ENCODE results near the gene RNF181.
"Not testable (repeated sequence)": the region's sequence is repeated elsewhere in the genome, so short reads cannot be mapped to it uniquely, and the experiment has no call there.

The RNF181 gene

DNA sequence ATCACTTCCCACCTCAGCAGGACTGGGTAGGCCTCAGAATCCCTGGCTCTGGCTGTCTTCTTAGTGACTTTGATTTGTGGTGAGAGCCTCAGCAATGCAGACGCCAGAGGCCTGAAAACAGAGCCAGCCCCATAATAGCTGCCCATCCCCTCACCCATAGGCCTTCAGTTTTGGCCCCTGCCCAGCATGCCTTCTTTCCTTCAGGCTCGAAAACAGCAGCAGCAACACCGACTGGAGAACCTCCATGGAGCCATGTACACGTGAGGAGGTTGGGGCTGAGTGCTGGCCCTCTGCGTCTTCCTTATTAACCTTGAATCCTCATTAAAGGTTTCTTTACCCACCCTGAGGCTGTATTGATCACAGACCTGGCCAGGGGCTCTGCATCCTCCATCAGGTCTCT is 1.7 kb downstream of the RNF181 start:
- no peak for DNase-seq

DNA sequence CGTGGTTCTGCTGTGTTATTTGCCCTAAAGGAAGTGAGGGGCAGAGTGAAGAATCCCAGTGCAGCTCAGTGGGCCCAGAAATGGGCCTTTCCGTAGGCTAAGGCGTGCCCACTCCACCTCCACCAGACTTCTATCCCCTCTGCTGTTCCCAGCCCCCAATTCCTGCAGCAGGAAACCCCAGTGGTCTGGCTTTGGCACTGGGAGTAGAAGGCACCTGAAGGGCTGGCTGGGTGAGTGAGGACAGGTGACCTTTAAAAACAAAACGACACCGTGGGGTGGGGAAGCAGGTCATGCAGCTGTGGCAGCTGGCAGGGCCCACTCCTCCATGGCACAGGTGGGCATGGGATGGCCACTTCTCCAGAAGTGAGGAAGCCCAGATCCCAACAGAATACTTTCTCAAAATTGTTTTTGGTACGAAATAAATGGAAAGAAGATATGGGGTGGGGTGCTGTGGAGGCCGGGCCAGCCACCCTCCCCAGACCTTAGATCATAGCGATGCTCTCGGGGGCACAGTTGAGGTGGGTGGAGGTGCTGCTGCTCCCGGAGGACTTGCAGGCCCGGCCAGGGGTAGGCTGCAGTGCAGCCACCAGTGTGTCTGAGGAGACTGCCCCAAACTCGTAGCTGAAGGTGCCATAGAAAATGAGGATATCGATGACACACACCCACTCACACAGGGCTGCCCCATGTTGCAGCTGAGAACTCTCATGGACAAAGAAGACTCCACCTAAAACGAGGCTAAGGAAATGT is 3.2 kb downstream of the RNF181 start:
- DNase-seq = no peak

DNA sequence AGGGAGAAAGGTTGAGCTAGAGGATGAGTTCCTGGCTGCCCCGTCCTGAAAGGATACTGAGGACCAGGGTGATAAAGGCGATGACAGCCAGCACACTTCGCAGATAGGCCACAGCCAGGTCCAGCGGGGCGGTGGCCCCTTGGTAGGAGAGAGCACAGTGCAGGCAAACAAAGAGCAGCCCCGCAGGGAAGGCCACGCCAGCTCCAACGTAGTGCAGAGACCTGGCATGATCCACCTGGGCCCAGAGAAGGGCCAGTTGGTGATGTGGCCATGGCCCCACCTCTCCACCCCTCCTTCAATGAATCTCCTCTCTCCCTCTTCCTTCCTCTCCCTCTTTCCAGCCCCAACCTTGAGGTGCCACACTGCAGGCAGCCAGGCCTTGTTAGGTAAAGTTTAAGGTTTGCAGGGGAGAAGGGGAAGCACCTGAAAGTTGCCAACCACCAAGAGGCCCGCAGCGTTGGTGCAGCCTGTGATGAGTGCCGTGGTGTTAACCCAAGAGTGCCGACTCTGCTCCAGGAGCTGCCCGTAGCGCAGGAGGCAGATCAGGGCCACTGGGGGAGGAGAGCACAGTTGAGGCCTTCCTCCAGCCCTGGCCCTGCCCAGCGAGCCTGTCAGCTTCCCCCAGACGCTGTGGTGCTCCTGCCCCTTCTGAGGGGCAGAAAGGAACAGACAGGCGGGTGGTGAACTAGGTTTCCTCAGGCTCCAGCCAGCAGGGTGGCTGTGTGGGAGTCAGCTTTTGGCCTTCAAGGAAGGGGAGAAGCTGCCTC is 4.1 kb downstream of the RNF181 start:
- DNase-seq = no peak

DNA sequence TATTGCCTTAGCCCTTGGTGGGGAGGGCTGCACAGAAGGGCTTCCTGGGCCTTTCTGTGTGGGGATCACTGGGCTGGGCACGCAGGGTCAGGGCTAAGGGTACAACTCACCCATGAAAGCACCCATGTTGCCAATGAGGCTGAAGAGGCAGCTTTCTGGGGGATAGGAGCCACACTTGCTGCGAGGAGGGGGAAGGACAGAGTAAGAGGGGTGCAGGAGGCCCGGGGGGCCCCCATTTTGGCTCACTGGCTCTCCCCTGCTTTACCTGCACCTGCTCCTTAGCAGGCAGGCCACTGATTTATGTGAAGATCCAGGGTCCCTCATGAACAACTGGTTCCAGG is 4.7 kb downstream of the RNF181 start:
- no peak for DNase-seq

DNA sequence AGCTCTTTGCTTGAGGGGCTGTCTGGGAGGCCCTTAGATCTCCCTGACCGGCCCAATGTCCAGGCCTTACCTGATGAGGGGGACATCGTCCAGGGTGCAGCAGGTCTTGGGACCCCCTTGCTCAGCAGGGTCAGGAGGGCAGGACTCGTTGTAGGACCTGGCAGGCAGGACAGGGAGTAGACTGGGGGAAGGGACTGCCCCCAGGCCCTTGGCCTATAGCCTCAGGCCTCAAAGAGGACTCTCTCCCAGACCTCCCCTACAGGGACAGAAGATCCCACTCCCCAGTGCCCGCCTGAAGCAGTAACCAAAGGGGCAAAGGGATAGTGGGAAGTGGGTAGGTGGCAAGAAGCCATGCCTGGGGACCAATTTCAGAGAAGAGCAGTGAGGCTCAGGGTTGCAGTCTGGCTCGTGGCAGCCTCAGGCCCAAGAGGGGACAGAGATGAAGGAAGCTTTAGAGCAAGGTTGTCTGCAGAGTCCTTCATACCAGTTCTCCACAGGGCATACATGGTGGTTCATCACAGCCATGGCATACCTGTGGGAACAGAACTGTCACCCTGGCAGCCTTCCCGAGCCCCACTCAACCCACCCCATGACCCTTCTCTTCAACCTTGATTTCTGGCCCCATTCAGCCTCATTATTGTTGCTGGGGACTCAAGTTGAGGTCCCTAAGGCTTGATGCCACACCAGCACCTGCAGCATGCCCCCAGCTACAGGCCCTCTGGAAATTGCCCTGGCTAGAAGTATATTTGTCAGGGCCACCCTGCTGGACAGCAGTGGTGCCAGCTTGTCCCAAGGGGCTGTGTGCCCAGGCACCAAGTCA is 5.6 kb downstream of the RNF181 start:
- DNase-seq = no peak

DNA sequence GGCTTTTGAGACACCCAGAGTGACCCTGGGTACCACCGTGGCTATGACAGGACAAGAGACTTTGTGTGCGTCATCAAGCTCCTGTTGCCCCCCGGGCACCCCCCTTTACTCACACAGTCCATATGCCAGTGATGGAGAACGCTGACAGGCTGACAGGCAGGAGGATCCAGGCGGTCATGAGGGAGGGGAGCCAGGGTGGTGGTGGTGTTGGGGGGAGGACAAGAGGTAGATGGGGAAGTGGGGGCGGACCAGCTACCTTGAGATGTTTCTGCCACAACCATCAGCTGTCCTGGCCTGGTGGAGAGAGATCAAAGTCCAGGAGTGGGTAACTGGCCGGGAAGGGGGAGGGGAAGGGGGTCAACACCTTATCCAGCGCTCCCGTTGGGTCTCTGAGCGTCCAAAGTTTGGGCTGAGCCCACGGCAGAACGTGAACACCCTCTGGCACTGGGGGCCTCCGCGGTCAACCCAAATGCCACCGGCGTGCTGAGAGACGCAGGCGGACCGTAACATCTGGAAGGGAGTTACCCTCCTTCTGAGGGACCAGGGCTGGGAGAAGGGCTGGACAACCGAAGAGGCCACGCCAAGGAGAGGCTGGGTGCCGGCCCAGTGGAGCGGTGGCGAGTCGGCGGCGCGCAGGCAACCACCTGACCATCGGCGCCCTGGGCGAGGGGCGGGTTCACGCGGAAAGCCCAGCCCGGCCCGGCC is 6.4 kb downstream of the RNF181 start:
- DNase-seq = no peak

DNA sequence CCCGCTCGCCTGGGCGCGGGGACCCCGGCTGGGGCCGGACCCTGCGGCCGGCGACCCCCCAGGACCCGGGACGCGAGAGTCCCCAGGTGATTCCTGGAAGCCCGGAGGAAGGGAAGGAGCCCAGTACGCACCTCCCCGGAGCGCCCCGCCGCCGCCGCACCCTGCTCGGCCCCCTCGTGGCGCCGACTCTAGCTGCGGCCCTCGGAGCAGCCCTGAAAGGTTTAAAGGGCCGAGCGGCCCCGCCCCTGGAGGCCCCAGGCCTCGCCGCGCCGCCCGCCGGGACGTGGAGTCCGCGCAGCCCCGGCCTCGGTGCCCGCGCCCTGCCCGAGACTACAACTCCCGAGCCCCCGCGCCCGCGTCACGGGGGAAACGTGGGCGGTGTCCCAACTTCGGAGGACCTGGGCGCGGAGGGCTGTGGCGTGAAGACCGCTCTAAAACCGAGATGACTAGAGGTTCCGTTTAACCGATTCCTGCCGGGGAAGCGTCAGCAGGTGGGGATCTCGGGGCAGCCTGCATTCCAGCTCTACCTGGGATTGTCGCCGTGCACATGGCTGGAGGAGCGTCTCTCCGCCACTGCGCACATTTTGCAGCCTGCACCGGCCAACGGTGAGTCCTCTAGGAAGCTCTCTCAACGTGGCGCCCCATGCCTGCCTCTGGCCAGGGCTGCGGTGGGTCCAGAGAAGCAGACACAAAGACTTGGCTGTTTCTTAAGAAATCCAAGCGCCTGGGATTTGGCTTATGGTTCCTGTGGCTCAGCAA is 7.1 kb downstream of the RNF181 start, which contains the start of gene TMEM150A:
Gene TMEM150A, minus strand, starts transcription at position 223 of the 759 bp plus-strand sequence. CDS start 750 bp downstream, outside the sequence.
- peak; percentile 94 for DNase-seq

DNA sequence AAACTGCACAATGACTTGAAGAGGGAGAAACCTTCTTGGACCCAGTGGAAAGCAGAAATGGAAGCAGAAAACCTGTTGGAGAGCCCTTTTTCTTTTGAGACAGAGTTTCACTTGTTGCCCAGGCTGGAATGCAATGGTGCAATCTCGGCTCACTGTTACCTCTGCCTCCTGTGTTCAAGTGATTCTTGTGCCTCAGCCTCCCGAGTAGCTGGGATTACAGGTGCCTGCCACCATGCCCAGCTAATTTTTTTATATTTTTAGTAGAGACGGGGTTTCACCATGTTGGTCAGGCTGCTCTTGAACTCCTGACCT is 8.5 kb downstream of the RNF181 start:
- DNase-seq = not testable (repeated sequence)

DNA sequence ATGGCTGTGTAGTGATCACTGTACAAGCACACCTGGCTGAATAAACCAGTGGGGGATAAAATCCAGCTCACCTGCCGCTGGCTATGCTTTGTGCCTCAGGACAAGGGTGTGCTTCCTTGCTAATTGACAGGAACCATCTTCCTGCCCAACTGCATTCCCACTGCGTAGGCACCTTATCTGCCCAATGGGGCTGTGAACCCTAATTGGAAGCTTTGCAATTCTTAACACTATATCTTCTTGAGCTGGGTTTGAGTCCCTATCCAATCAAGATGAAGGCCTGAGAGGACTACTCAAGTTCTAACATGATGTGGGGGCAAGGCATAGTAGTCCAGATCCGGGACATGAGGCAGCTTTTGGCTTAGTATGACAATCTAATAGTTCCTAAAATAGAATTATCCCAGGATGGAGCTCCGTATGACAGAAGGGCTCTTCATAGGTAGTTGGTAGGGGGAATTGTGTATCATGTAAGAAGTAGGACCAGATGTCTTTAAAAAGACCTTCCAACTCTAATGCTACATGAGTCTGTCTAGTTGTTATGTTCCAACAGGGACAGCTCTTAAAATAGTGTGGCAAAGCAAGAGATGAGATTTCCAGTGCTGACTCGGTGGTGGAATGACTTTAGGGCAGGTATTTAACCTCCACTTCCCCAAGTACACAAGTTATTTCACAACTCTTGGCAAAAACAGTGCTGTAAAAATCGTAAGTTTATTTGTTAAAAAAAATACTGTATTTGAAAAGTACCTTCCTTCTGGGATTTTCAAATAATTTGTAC is 9.2 kb downstream of the RNF181 start:
- no peak for DNase-seq

DNA sequence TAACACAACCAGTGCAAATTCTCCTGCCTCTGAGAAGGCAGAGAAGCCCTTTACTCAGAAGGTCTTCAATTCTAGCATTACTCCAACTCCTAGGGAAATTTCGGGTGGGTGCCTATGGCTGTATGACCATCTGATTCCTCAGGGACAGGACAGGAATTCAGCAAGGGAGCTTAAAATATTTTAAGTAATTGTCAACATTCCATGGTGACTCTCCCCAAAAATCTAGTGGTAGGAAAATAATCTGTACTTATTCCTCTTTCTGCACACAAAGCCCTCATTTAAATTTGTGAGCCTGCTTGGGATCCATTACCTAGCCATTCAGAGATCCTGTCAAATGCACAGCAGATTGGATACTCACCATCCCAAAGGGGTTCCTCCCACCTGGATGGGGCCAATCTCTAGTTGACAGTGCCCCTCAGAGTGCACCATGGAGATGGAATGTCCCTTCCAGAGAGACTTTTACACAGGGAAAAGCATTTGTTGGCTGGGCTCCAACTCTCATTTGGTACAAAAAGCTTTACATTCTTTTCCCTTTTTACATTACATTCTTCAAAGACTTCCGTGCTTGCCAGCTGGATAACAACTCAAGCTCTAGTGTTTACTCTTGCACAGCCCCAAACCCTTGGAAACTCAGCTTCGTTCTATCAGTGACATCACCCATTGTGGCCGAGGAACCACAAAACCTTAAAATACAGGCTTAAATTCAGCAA is 10.0 kb downstream of the RNF181 start:
- DNase-seq = no peak

DNA sequence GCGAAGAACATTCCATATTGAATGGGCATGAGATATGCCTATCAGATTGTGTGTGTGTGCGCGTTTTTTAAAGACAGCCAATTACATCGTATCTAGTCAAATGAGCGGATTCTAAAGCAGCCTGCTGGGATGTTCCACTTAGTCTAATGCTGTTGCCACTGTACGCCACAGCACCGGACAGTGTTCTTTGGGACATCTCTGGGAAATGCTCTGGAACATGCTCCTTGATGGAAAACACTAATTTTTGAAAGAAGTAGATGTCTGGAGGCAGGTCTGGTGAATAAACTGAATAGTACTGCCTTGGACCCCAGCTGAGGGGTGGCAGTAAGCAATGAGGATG is 10.5 kb downstream of the RNF181 start:
- no peak for DNase-seq

DNA sequence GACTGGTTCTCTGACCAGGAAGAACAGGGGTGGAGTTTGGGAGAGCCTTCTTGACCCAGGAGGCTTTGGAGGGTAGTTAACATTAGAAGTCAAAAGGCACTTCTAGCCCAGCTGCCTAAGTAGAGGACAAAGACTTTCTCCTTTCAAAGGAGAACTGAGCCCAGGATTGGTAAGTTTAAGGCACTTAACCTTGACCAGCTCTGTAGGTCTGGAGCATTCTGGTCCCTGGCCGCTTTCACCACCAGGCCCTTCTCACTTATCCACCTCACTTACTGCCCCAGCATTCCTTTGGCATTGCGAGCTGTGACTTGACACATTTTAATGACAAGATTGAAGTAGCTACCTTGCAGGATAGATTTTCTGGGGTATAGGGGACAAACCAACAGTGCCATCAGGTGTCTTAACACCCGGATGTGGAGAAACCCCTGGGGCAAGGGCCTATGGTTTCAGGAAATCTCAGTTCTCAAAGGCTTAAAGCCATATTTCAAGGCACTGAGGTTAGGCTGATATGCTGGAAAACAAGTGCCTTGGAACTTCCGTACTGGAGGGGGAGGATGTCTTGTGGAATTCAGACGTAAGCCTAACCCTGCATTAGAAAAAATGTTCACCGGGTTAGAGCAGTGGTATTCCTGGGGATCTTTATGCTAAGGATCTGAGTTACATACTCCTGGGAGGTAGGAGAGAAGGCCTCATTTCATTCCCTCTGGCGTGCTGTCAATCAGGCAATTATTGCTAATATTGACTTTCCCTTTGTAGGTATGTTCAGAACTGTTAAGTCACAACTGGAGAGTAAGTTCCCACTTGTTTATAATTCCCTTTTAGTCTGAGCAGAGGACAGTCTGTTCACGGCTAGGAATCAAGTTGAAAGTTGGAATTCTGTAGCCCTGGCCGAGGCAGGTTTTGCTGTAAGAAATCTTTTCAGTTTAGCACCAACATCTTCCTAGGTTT is 12.0 kb downstream of the RNF181 start:
- no peak for DNase-seq

DNA sequence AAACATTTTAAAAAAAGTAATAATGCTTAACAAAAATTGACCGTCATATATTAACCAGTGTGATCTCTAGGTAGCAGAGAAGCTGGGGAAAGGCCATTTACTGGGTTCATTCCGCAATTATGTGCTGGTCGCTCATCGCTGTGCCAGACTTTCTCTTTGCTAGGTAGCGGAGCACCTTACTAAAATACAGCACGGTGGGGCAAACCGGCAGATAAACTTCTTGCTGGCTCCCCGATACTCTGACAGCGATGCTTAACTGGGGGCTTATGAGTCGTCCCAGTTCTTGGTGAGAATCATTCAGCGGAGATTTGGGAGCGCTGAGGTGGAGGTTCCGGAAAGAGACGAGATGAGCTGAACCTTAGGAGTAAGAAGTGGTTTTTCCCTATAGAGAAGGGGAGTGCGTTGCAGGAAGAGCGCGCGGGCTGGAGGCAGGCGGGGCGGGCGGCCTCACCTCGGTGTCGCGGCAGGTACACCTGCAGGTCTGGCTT is 15.7 kb downstream of the RNF181 start:
- DNase-seq = no peak

DNA sequence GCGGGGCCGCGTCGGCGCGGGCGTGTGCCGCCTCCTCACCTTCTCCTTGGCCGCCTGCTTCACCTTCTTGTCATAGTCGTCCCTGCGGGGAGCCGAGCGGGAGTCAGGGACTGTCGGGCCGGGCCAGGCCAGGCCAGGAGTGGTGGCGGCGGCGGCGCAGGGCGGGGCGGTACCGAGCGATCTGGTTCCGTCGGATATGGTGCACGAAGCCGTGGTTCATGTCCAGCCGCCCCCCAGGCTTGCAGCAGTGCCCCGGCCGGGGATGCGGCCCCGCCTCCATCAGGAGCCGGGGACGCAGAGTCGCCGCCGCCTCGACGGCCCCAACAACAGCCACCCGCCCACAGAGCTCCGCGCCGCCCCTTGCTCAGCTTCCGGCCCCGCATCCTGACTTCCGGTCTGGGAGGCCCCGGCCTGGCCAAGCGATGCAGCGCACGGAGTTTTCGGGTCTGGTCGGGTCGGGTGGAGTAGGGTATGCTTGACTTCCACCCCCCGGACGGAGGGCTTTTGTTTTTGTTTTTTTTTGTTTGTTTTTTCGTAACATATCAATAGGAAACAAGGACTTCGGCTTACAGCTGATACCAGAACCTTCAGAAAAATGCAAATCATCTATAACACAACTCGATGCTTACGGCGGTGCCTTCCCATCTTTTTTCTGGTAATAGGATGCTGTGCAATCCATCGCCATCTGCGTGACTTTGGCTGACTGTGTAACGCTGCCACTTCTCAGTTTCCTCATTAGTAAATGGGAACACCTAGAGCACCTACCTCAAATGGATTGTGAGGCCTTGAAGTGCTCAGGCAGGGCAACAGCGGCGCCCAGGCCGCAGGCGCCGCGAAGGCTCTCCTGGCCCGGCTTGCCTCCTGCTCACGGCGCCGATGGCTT is 16.4 kb downstream of the RNF181 start, which contains the start of gene C2orf68:
Gene C2orf68, minus strand, starts transcription at position 362 of the 883 bp plus-strand sequence. Its CDS starts 82 bp downstream, at position 280.
- peak; percentile 96 for DNase-seq

DNA sequence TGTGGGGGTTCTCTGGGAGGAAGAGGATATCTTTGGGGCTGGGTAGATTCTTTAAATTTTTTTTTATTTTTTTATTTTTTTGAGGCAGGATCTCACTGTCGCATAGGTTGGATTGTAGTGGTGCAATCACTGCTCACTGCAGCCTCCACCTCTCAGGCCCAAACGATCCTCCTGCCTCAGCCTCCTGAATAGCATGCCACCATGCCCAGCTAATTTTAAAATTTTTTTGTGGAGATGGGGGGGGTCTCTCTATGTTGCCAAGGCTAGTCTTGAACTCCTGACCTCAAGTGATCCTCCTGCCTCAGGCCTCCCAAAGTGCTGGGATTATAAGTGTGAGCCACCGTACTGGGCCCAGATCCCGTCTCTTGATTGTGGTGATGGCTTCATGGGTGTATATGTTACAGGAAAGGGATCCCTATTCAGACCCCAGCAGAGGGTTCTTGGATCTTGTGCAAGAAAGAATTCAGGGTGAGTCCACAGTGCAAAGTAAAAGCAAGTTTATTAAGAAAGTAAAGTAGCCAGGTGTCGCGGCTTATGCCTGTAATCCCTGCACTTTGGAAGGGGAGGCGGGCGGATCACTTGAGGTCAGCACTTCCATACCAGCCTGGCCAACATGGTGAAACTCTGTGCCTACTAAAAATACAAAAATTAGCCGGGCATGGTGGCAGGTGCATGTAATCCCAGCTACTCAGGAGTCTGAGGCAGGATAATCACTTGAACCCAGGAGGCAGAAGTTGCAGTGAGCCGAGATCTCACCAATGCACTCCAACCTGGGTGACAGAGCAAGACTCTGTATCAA is 18.4 kb downstream of the RNF181 start:
- no peak for DNase-seq

DNA sequence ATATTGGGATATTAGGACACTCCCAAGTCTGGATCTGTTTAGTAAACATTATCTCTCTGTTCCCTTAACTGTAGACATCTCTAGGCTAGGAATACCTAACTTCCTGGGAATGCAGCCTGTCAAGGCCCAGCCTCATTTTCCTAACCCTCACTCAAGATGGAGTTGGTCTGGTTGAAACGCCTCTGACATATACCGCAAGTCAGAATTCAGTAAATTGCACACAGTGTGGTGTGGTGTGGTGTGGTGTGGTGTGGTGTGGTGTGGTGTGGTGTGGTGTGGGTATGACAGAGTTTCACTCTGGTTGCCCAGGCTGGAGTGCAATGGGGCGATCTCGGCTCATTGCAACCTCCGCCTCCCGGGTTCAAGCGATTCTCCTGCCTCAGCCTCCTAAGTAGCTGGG is 19.2 kb downstream of the RNF181 start:
- not testable (repeated sequence) for DNase-seq

DNA sequence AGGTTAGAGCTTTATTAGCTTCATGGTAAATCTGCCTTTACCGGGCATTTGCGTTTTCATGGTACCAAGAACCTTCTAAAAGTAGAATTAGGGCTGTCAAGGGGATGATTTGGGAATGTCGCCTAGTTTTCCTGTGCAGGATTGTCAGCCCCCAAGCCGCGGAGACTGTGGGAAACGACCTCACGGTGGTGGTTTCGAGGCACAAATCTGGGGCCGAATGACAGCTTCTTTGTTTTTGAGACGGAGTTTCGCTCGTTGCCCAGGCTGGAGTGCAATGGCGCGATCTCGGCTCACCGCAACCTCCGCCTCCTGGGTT is 19.8 kb downstream of the RNF181 start:
- no peak for DNase-seq

DNA sequence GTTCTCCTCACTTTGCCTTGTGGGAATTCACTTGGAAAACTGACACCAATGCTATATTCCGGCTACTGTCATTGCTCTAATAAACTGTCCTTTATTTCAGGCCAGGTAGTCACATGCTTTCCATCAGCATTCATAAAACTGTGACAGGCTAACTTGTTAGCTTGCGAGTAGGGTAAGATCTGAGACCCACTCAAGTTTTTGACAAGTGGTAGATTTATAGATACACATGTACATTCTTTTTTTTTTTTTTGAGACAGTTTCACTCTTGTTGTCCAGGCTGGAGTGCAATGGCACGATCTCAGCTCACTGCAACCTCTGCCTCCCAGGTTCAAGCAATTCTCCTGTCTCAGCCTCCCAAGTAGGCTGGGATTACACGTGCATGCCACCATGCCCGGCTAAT is 22.2 kb downstream of the RNF181 start:
- not testable (repeated sequence) for DNase-seq
